ENCODE data around the gene CAST.

GRCh38 chr5:96771395-96771794, 109.2 kb downstream of the CAST start:
- TF ChIP-seq, protein P1, sequence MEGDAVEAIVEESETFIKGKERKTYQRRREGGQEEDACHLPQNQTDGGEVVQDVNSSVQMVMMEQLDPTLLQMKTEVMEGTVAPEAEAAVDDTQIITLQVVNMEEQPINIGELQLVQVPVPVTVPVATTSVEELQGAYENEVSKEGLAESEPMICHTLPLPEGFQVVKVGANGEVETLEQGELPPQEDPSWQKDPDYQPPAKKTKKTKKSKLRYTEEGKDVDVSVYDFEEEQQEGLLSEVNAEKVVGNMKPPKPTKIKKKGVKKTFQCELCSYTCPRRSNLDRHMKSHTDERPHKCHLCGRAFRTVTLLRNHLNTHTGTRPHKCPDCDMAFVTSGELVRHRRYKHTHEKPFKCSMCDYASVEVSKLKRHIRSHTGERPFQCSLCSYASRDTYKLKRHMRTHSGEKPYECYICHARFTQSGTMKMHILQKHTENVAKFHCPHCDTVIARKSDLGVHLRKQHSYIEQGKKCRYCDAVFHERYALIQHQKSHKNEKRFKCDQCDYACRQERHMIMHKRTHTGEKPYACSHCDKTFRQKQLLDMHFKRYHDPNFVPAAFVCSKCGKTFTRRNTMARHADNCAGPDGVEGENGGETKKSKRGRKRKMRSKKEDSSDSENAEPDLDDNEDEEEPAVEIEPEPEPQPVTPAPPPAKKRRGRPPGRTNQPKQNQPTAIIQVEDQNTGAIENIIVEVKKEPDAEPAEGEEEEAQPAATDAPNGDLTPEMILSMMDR (IDR thresholded peaks at IDR 0.05) = no peak
- TF ChIP-seq POLR2A (IDR thresholded peaks at IDR 0.05) = no peak
